Stimulated activated naive CD8-positive, alpha-beta T cell treated with anti-CD3 and anti-CD28 coated beads, Interleukin-15, Interleukin-2, amounts not matched to agents 100 U/mL and 50 U/mL, for 24 hours (primary cell): ENCODE data around the gene PHKA1.
"Not testable (repeated sequence)": the region's sequence is repeated elsewhere in the genome, so short reads cannot be mapped to it uniquely, and the experiment has no call there.

Experiments
- ATAC-seq: fragments of 150-1000 bp; cut with Tn5 transposase; one replicate; pipeline ENCODE4 v1.10.0; 2021
- DNase-seq: peaks from one replicate; pipeline ENCODE4 v3.0.0; 2021

PHKA1 gene

GRCh38 chrX:72572248-72573157 is 141.6 kb downstream of the PHKA1 start, which contains the start of gene HDAC8:
Gene HDAC8 (minus strand): TSS chrX:72572843. CDS start chrX:72572761, 82 bp downstream.
- DNase-seq (peak; percentile 61), ATAC-seq (peak; percentile 89)

GRCh38 chrX:72569786-72570185 is 144.3 kb downstream of the PHKA1 start:
- no peak for ATAC-seq
- DNase-seq: no peak

- no peak for ATAC-seq
- no peak for DNase-seq
These were observed 145.6 kb downstream of the PHKA1 start for GRCh38 chrX:72568406-72569092.

- DNase-seq (no peak), ATAC-seq (no peak)
These were observed 147.7 kb downstream of the PHKA1 start for GRCh38 chrX:72566448-72566847.

- ATAC-seq, DNase-seq: not testable (repeated sequence)
These were observed 154.5 kb downstream of the PHKA1 start for GRCh38 chrX:72559655-72560054.

- DNase-seq (no peak), ATAC-seq (no peak)
These were observed 159.5 kb downstream of the PHKA1 start for GRCh38 chrX:72554448-72555140.

DNA sequence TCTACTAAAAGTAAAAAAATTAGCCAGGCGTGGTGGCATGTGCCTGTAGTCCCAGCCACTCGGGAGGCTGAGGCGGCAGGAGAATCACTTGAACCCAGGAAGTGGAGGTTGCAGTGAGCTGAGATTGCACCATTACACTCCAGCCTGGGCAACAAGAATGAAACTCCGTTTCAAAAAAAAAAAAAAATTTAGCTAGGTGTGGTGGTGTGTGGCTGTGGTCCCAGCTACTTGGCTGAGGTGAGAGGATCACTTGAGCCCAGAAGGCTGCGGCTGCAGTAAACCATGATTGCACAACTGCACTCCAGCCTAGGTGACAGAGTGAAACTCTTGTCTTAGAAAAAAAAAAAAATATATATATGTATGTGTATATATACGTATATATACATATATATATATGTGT is 161.7 kb downstream of the PHKA1 start:
- DNase-seq, ATAC-seq: not testable (repeated sequence)

- DNase-seq (no peak), ATAC-seq (no peak)
These were observed 168.1 kb downstream of the PHKA1 start for GRCh38 chrX:72545990-72546389.

GRCh38 chrX:72540318-72540717 is 173.8 kb downstream of the PHKA1 start:
- no peak for ATAC-seq
- DNase-seq: no peak

DNA sequence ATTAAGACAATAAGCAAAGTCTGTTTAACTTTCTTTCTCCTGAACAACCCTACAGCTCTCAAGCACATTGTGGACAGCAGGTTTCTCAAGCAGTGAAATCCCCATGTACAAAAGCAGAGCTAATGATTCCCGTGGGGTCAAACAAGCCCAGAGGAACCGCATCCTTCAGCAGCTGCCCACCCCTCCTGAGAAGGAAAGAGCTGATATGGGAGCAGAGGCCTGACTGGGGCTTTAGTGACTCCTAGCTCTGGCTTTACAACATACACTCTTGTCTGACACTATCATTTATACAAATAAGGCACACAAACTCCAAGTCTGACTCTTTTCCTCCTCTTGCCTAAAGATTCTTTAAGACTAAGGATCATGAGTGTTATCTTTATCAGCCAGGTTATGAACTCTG is 174.3 kb downstream of the PHKA1 start:
- no peak for ATAC-seq
- DNase-seq: no peak

GRCh38 chrX:72536542-72536941 is 177.6 kb downstream of the PHKA1 start:
- ATAC-seq: no peak
- DNase-seq: no peak

GRCh38 chrX:72532366-72532765 is 181.7 kb downstream of the PHKA1 start:
- no peak for DNase-seq
- ATAC-seq: no peak
